ENCODE data around the gene DERL3. TPM values are rescaled to one million over a fixed set of nuclear protein-coding genes. Genes with fewer than 3 reads are reported as not detected.

The DERL3 gene
- total and polyA plus RNA-seq, 2 donors (not counting 1 experiment from before 2014, with no cell fraction given): 77.0 to 142 TPM

DNA sequence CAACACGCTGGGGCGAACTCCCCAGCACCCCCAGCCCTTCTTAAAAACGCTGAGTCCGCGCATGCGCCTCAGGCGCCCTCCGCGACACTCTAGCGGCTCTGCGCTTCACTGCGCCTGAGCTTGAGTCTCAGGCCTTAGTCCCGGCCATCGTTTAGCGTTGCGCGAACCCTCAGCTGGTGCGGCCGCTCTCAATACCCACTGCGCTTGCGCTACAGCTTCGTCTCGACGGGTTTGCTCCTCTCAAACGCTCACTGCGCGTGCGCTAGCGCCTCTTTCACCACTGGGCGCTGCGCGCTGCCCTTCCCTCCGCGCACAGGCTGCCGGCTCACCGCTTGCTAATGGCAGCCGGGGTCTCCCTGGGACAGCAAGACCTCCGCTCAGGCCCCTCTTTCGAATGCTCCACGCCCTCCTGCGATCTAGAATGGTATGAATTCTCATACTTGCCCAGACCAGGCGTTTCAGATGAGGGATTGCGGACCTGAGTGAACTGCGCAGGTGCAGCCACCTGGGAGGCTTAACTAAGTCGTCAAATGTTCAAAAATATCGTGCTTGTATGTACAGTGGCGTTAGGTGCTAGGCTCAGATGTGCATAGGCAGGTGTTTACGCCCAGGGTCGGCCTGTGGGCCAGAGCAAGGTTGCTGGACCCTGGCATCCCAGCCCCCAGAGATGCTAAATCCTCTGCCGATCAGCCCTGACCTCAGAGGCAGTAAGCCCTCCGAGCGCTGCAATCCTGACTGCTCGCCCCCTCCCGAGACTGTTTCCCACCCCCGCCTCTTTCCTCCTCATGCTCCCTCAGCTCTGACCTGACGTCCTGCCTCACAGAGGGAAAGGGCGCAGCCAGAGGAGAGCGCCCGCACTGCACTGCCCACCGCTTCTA, 19.0 kb upstream of the DERL3 start, which contains the start of gene SLC2A11:
TSS of gene SLC2A11 (plus strand) at position 270 of the 878 bp plus-strand sequence. CDS start at position 395, 125 bp downstream.
- no peak for TF ChIP-seq EZH2 (IDR thresholded peaks at IDR 0.05; ENCODE audit: borderline replicate concordance, insufficient read depth, low read depth, low read length, poor library complexity, severe bottlenecking)
- TF ChIP-seq, protein P1, sequence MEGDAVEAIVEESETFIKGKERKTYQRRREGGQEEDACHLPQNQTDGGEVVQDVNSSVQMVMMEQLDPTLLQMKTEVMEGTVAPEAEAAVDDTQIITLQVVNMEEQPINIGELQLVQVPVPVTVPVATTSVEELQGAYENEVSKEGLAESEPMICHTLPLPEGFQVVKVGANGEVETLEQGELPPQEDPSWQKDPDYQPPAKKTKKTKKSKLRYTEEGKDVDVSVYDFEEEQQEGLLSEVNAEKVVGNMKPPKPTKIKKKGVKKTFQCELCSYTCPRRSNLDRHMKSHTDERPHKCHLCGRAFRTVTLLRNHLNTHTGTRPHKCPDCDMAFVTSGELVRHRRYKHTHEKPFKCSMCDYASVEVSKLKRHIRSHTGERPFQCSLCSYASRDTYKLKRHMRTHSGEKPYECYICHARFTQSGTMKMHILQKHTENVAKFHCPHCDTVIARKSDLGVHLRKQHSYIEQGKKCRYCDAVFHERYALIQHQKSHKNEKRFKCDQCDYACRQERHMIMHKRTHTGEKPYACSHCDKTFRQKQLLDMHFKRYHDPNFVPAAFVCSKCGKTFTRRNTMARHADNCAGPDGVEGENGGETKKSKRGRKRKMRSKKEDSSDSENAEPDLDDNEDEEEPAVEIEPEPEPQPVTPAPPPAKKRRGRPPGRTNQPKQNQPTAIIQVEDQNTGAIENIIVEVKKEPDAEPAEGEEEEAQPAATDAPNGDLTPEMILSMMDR (IDR thresholded peaks at IDR 0.05): peak; percentile 8
- Histone ChIP-seq H2AFZ (ENCODE audit: insufficient read depth, low read depth, low read length, poor library complexity, severe bottlenecking) (peak within 1 kb of the TSS; percentile 99), H3K9ac (ENCODE audit: low read length) (peak within 1 kb of the TSS; percentile 93), H3K27me3 (replicated peaks in 1 of 4; ENCODE audit: control extremely low read depth in 1 of 4, control insufficient read depth in 3 of 4, insufficient read depth in 4 of 4, low read length in 3 of 4) (no peaks in the 10 kb centered on the region), H3K79me2 (ENCODE audit: control insufficient read depth, insufficient read depth, low read length) (peaks cover 24% of the 10 kb centered on the region), H3K36me3 (replicated peaks in 1 of 2; ENCODE audit: control extremely low read depth in 1 of 2, control insufficient read depth in 1 of 2, extremely low read depth in 1 of 2, insufficient read depth in 2 of 2, low read length in 1 of 2) (peaks cover 0 to 1% of the 10 kb centered on the region in 2 experiments), H3K4me1 (ENCODE audit: control insufficient read depth in 2 of 2, insufficient read depth in 2 of 2, low read length in 2 of 2) (peaks cover 15 to 25% of the 10 kb centered on the region in 2 donors), H3K27ac (ENCODE audit: low read length in 2 of 2) (peak within 1 kb of the TSS; percentile 78 to 81), H3K4me3 (ENCODE audit: control extremely low read depth in 1 of 5, extremely low read depth in 1 of 5, insufficient read depth in 1 of 5, low read depth in 2 of 5, low read length in 4 of 5) (peak within 1 kb of the TSS; percentile 74 to 94 (median 91)), H3K4me2 (replicated peaks; ENCODE audit: low read depth, low read length, poor library complexity, severe bottlenecking) (peak within 1 kb of the TSS; percentile 95), H4K20me1 (ENCODE audit: control insufficient read depth, insufficient read depth, low read length, poor library complexity, severe bottlenecking) (no peaks in the 10 kb centered on the region), H3K9me3 (ENCODE audit: control extremely low read depth in 1 of 3, control insufficient read depth in 2 of 3, insufficient read depth in 1 of 3, low read length in 2 of 3) (no peaks in the 10 kb centered on the region)
- ATAC-seq (ENCODE audit: low read depth) (peak; percentile 93), DNase-seq (peak; percentile 99)
- peak within 1 kb of the TSS; percentile 99 for H3K27ac Mint-ChIP-seq
- ChIA-PET CTCF (interaction anchor here (0.6 to 3.7 kb wide), 20 partner anchors 8 to 230 kb away, joined by 3 to 39 read pairs (median 5); partner anchors contain the start of genes CHCHD10, MIF, MMP11 and VPREB3), POLR2A (interaction anchor here (0.6 to 2.3 kb wide), 29 partner anchors 8 to 595 kb away, joined by 3 to 50 read pairs (median 6); partner anchors contain the start of genes CHCHD10, DERL3, MIF and MMP11)
- WGBS (ENCODE audit: insufficient coverage): under 1% methylated on average over 57 of the region's 60 CpGs
- H3K27me3 Mint-ChIP-seq: no peaks in the 10 kb centered on the region
- intact Hi-C loops (cut with micrococcal nuclease): loop anchor here (5.0 kb wide), 3 partner anchors 34 to 141 kb away; partner anchors contain the start of gene MIF
- H3K4me3 Mint-ChIP-seq: peak within 1 kb of the TSS; percentile 95
- H3K4me1 Mint-ChIP-seq: peaks cover 26% of the 10 kb centered on the region
- H3K9me3 Mint-ChIP-seq (ENCODE audit: insufficient read depth): no peaks in the 10 kb centered on the region

All from B cell (primary cell).